Pancreas (tissue), 10 donors: ENCODE data around the gene DGKG. TPM values are rescaled to one million over a fixed set of nuclear protein-coding genes. Genes with fewer than 3 reads are reported as not detected.
A peak's percentile ranks its signal among the peaks of the same experiment; 100 is the strongest.

Experiments used
- ATAC-seq, 4 donors: fragments of 200-7000 bp; cut with Tn5 transposase; one replicate each; pipeline versions ENCODE4 v1.8.0 to v1.9.1; 2020; ENCODE audit warnings: mild to moderate bottlenecking in 4 of 4, moderate library complexity in 4 of 4
- DNase-seq, 6 donors: peaks; one replicate each; pipeline ENCODE4 v3.0.0-alpha.2; 2020
- FAIRE-seq: peaks from 2 replicates; lab custom pipeline; 2012; peaks lifted over from hg19 to GRCh38; lab: Jason Lieb, UNC
- H3K27ac ChIP-seq, 4 donors: fragments of 200-600 bp; sonication (generic); 1 replicate in 3 of 4; 2 replicates in 1 of 4; pipeline versions ENCODE4 v1.5.0 to v1.8.0; 2020
- H3K27me3 ChIP-seq, 4 donors: fragments of 200-600 bp; one replicate each; pipeline ENCODE4 v1.8.0; 2021
- H3K36me3 ChIP-seq, 3 donors: fragments of 200-600 bp; sonication (generic) in 1 of 3; one replicate each; pipeline versions ENCODE4 v1.5.0 to v1.8.0; 2020 to 2021
- H3K4me1 ChIP-seq, 3 donors: fragments of 200-600 bp; one replicate each; pipeline ENCODE4 v1.8.0; 2021
- H3K4me3 ChIP-seq, 4 donors: fragments of 200-600 bp; sonication (generic) in 2 of 4; one replicate each; pipeline versions ENCODE4 v1.5.0 to v1.8.0; 2020 to 2021
- H3K9me3 ChIP-seq, 4 donors: fragments of 200-600 bp; one replicate each; pipeline ENCODE4 v1.8.0; 2021
- WGBS, 2 donors: extraction: QIAGEN DNeasy Blood & Tissue Kit; methylation state at CpG; one replicate each; pipeline ENCODE4 v1.1.7; 2013; 5-methylcytosine and 5-hydroxymethylcytosine counted together
- intact Hi-C, 3 donors: fragments of 100-400 bp; cut with DNase I; formaldehyde crosslinking; loops; one replicate each; pipeline versions ENCODE4 v1.11.1 to v1.14.2; 2022
- polyA plus RNA-seq, 2 donors: library from polyadenylated mRNA; stranded (reverse); fragments of 200-250 nt; gene quantifications; one replicate each; pipeline ENCODE4 v1.2.3, GENCODE V29; 2013
- total RNA-seq, 6 donors: library from RNA; stranded (reverse); fragmentation: NEBNext Ultra II Directional in 4 of 6; extraction: Animal tissue kit (Norgen Biotek cat#: 25700) in 4 of 6; gene quantifications; one replicate each; pipeline versions ENCODE4 v1.2.1 to v1.2.4, GENCODE V29; 2021 to 2023
- TF ChIP-seq, protein P1 (sequence below), 4 donors: fragments of 200-600 bp; sonication (generic) in 3 of 4; IDR thresholded peaks; one replicate each; pipeline versions ENCODE4 v1.5.0 to v1.8.0; 2021; ENCODE audit warnings: antibody characterized with exemption in 4 of 4
- donor health status: healthy with polysubstance abuse.
- donor health status: DM: no; HTN: no; CAD: no; lungs with moderate emphysema.
- donor health status: DM: no; HTN: no; CAD: no.
- donor health status: control.
- donor health status: control.
- donor health status: Bipolar disorder and iron deficiency.
- donor health status: DM: yes; HTN: yes; CAD: no.
- donor health status: DM: no; HTN: no; CAD: no.
- donor health status: DM: no; HTN: no; CAD: no.
- donor health status: DM: yes; HTN: yes; CAD: no.

DGKG gene
- total and polyA plus RNA-seq, 8 donors = 0.16 to 2.0 (median 0.88) TPM

DNA sequence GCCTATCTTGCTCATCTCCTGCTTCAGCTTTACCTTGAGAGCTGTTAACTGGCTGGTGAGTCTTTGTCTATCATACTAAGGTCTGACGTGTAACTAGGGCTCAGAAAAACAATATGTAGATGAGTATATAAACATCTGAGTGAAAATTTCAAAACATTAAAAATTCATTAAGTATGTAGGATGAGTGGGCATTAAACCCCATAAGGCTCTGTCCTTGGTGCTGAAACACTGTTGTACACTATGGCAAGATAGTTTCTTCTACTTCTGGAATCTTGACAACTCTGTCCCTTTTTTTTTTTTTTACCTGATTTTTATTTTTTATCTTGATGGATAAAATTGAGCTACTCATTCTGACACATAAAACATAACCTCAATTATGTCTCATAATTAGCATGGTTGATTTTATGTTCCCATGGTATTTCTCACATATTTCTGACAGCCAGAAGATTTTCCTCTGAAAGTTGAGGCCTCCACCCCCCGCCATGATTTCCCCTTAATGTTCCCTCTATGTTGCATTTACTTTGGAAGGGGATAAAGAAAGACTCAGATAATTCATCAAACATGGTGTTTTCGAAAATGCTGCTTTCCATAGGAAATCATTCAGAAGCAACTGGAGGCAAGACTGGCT, 54.3 kb downstream of the DGKG start:
- Histone ChIP-seq H3K27ac (no peak overlapping the region), H3K9me3 (no peaks in the 10 kb centered on the region), H3K4me3 (no peak overlapping the region), H3K27me3 (no peaks in the 10 kb centered on the region), H3K4me1 (no peaks in the 10 kb centered on the region), H3K36me3 (no peaks in the 10 kb centered on the region)
- ATAC-seq = peak in 1 of 4 donors; percentile 54
- no peak for FAIRE-seq
- intact Hi-C loops = no loop called here
- 40 to 51% methylated on average over 3 of the region's 3 CpGs for WGBS, 2 donors
- no peak for DNase-seq
- TF ChIP-seq, protein P1, sequence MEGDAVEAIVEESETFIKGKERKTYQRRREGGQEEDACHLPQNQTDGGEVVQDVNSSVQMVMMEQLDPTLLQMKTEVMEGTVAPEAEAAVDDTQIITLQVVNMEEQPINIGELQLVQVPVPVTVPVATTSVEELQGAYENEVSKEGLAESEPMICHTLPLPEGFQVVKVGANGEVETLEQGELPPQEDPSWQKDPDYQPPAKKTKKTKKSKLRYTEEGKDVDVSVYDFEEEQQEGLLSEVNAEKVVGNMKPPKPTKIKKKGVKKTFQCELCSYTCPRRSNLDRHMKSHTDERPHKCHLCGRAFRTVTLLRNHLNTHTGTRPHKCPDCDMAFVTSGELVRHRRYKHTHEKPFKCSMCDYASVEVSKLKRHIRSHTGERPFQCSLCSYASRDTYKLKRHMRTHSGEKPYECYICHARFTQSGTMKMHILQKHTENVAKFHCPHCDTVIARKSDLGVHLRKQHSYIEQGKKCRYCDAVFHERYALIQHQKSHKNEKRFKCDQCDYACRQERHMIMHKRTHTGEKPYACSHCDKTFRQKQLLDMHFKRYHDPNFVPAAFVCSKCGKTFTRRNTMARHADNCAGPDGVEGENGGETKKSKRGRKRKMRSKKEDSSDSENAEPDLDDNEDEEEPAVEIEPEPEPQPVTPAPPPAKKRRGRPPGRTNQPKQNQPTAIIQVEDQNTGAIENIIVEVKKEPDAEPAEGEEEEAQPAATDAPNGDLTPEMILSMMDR (IDR thresholded peaks at IDR 0.05) = no peak

DNA sequence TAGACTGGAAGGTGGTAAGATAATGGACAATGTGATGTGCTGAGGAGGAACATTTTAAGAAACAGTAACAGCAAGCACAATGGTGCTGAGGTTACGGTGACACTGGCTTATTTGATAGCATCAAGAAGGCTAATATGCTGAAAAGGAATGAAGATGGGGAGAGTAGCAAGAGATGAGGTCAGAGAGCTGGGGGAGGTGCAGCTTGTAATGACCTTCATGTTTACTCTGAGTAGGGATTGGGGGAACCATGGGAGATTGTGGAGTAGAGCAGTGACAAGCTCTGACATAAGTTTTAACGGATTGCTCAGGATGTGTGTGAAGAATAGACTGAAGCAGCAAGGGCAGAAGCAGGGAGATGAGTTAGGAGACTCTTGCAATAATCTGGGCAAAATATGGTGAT, 56.7 kb downstream of the DGKG start:
- TF ChIP-seq, protein P1 (IDR thresholded peaks at IDR 0.05) = no peak
- no peaks in the 10 kb centered on the region for H3K4me1 ChIP-seq
- H3K27me3 ChIP-seq = no peaks in the 10 kb centered on the region
- intact Hi-C loops = no loop called here
- no peaks in the 10 kb centered on the region for H3K36me3 ChIP-seq
- H3K27ac ChIP-seq = no peak overlapping the region
- no peaks in the 10 kb centered on the region for H3K9me3 ChIP-seq
- no peak overlapping the region for H3K4me3 ChIP-seq
- WGBS, 2 donors = 57 to 63% methylated on average over 2 of the region's 2 CpGs
- DNase-seq (no peak), FAIRE-seq (no peak), ATAC-seq (no peak)

DNA sequence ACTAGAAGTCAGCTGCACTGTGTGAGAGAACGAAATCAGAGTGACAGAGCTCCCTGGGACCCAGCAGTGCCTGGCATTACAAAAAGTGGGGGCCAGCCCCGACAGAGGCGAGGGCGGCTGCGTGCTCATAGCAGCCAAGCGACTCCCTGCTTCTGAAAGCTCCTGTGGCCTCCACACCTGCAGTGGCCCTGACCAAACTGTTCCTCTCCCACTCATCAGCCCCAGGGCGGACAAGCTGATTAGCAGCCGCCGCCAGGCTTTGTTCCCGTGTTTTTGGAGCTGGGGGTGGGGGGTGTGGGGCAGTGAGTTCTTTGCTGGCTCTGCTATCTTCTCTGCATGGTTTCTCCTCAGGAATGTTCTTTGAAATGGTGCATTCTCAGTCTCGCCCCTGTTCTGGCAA, 58.1 kb downstream of the DGKG start:
- Histone ChIP-seq H3K4me1 (no peaks in the 10 kb centered on the region), H3K27ac (no peak overlapping the region), H3K9me3 (no peaks in the 10 kb centered on the region), H3K27me3 (no peaks in the 10 kb centered on the region), H3K36me3 (no peaks in the 10 kb centered on the region), H3K4me3 (no peak overlapping the region)
- DNase-seq = no peak
- TF ChIP-seq, protein P1 (IDR thresholded peaks at IDR 0.05) = no peak
- WGBS, 2 donors = 35 to 45% methylated on average over 11 of the region's 11 CpGs
- no peak for FAIRE-seq
- no peak for ATAC-seq
- intact Hi-C loops = no loop called here

- no peak for ATAC-seq
- no peaks in the 10 kb centered on the region for H3K4me1 ChIP-seq
- DNase-seq = no peak
- no peaks in the 10 kb centered on the region for H3K36me3 ChIP-seq
- FAIRE-seq = no peak
- no peaks in the 10 kb centered on the region for H3K9me3 ChIP-seq
- no peak overlapping the region for H3K27ac ChIP-seq
- TF ChIP-seq, protein P1 (IDR thresholded peaks at IDR 0.05) = no peak
- H3K4me3 ChIP-seq = no peak overlapping the region
- WGBS, 2 donors = 59 to 64% methylated on average over 4 of the region's 4 CpGs
- intact Hi-C loops = no loop called here
- H3K27me3 ChIP-seq = no peaks in the 10 kb centered on the region
Observed at GRCh38 chr3:186299327-186299726, 62.7 kb downstream of the DGKG start.

- FAIRE-seq (no peak), ATAC-seq (peak in 1 of 4 donors; percentile 23), DNase-seq (no peak)
- H3K27me3 ChIP-seq = no peaks in the 10 kb centered on the region
- intact Hi-C loops = no loop called here
- no peaks in the 10 kb centered on the region for H3K9me3 ChIP-seq
- no peak overlapping the region for H3K4me3 ChIP-seq
- H3K36me3 ChIP-seq = no peaks in the 10 kb centered on the region
- TF ChIP-seq, protein P1 (IDR thresholded peaks at IDR 0.05) = no peak
- no peak overlapping the region for H3K27ac ChIP-seq
- WGBS, 2 donors = 48 to 54% methylated on average over 2 of the region's 2 CpGs
- H3K4me1 ChIP-seq = no peaks in the 10 kb centered on the region
Observed at GRCh38 chr3:186298876-186299275, 63.2 kb downstream of the DGKG start.
